CD1c-positive myeloid dendritic cell (primary cell): Measurements from ENCODE around the gene SFTPB.
"Not testable (repeated sequence)": the region's sequence is repeated elsewhere in the genome, so short reads cannot be mapped to it uniquely, and the experiment has no call there.

Experiments used
- DNase-seq: peaks from one replicate; pipeline ENCODE4 v3.0.0-alpha.2; 2016; ENCODE audit errors: extremely low spot score

Gene SFTPB

DNA sequence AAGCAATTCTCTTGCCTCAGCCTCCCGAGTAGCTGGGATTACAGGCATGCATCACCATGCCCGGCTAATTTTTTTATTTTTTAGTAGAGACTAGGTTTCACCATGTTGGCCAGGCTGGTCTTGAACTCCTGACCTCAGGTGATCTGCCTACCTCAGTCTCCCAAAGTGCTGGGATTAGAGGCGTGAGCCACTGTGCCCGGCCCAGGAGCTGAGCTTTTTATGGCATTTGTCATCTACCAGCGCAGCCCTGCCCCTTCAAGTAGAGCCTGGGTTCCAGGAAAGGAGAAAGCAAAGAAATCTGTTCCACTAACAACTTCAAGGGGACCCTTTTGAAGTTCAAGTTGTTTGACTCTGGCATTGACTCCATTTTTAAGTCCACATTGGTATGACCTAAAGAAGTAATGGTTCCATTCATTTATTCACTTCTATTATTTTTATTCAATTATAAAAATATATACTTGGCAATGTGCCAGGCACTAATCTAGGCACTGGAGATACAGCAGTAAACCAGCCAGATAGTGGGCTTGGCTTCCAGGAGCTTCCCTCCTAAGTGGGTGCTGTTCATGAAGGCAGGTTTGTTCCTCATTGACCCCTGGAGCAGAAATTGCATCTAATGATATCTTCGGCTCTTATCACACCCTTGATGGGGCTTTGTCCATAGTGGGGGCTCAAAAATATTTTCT, 8.0 kb upstream of the SFTPB start:
- no peak for DNase-seq

DNA sequence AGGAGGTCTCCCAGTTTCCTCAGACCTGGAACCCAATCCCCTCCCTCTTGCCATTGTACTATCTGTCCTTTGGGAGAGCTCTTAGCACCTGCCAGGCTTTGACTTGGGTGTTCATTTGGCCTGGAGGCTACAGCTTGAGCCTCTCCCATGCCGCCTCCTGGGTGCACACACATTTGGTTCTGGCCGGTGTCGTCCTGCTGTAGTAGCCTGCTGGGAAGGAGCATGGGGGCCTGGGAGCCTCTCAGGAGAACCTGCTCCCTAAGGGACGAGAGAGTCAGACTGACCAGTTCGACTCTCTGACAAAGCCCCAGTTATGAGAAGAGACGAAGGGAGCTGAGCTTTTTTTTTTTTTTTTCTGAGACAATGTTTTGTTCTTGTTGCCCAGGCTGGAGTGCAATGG, 7.4 kb upstream of the SFTPB start:
- DNase-seq = no peak

DNA sequence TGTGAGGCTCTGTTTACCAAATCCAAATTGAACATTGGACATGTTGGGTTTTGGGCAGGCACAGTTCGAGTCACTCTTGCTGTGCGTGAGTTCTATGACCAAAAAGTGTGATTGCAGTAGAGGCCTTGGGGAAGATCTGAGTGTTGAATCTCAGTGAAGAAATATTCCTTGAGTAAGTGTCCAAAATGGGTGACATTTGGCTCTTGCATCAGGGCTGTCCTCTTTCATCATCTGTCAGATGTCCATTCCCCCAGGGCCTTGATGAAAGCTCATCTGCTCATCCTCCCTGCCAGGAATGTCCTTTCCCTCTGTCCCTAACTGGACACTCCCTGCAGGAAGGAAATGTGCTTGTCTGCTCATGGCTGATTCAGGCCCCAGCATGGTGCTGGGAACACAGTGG, 6.4 kb upstream of the SFTPB start:
- DNase-seq = peak; percentile 43

DNA sequence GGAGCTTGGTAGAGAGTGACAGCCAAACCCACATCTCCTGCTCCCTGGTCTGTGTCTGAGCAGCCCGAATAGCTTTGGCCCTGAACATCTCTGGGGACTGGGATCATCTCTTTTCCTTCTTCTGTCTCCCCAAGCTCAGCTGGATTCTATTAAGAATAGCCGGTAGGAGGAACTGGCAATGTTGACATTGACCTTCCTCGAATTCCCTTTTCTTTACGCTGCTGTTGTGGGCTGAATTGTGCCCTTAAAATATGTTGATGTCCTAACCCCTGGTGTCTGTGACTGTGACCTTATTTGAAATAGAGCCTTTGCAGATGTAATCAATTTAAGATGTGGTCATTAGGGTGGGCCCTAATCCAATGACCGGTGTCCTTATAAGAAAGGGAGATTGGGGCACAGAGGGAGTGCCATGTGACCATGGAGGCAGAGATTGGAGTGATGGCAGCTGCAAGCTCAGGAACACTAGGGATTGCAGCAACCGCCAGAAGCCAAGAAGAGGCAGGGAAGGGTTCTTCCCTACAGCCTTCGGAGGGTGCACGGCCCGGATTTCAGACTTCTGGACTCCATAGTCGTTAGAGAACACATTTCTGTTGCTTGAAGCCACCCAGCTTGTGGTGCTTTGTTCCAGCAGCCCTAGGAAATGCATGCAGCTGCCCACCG, 5.8 kb upstream of the SFTPB start:
- peak; percentile 46 for DNase-seq

DNA sequence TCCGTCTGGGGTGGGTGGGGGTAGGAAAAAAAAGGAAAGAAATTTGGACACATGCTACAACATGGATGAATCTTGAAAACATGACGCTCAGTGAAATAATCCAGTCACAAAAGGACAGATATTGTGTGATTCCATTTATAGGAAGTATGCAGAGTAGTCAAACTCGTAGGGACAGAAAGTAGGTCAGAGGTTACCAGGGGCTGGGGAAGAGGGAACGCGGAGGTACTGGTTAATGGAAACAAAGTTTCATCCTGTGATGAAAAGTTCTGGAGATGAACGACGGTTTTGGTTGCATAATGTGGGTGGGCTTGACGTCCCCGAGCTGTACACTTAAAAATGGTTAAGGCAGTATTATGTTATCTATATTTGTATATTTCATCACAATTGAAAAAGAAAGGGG, 4.5 kb upstream of the SFTPB start:
- DNase-seq = peak; percentile 63

DNA sequence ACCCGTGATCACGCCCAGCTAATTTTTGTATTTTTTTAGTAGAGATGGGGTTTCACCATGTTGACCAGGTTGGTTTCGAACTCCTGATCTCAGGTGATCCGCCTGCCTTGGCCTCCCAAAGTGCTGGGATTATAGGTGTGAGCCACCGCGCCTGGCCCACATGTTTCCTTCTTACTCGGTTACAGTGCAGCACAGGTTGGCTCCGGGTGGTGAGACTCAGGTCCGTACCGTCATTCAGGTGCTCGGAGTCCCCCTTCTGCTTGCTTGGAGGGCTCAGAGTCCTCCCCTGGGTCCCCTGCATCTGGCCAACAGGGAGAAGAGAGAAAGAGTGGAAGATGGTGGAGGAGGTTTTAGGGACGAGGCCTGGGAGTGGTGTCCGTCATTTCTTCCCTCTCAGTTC, 2.4 kb upstream of the SFTPB start:
- DNase-seq = not testable (repeated sequence)

DNA sequence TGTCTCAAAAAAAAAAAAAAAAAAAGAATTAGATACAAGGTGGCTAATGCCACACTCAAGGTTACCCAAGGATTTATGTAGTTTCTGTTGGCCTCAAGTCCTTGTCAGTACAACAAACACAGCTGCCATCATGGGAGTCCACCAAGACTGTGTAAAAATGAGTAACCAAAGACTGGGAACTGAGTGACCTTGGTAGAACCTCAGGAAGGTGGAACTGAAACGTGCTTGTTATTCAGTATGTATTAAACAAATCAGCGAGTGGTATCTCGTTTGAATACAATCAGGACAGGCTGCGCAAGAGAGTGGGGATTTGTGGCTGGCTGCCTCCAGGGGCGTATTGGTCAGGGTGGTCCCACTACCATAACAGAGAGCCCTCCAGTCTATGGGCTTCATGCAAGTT, 1.6 kb upstream of the SFTPB start:
- DNase-seq = peak; percentile 78

DNA sequence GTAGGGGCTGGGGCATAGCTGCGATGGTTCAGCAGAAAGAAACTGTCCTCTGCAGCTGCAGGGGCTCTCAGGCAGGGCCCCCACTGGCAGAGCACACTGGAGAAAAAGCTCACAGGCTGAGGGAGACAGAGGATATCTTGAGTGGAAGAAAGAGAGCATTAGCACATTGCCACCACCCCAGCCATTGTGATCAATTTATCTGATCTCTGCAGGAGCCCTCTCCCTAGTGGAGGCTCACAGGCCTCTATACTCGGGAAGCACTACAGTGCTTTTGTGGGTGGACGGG, 801 bp upstream of the SFTPB start:
- no peak for DNase-seq

DNA sequence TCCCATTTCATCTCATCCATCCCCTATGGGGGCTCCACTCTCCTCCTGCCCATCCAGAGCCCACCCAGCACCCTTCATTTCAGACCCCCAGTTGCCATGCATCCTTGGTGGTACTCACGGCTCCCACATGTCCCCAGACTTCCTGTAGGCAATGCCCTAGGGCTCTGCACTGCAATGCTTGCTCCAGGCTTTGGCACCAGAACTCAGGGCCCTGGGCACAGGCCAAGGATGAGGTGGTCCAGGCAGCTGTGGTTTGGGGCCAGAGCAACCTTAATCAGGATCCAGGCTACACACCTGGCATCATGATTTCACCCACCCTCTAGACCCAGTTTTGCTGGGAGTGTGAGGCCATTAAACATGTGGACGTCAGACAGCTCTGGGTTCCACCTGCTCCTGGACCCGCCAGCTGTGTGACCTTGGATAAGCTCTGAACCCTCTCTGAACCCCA, 414 bp downstream of the SFTPB start:
- no peak for DNase-seq

DNA sequence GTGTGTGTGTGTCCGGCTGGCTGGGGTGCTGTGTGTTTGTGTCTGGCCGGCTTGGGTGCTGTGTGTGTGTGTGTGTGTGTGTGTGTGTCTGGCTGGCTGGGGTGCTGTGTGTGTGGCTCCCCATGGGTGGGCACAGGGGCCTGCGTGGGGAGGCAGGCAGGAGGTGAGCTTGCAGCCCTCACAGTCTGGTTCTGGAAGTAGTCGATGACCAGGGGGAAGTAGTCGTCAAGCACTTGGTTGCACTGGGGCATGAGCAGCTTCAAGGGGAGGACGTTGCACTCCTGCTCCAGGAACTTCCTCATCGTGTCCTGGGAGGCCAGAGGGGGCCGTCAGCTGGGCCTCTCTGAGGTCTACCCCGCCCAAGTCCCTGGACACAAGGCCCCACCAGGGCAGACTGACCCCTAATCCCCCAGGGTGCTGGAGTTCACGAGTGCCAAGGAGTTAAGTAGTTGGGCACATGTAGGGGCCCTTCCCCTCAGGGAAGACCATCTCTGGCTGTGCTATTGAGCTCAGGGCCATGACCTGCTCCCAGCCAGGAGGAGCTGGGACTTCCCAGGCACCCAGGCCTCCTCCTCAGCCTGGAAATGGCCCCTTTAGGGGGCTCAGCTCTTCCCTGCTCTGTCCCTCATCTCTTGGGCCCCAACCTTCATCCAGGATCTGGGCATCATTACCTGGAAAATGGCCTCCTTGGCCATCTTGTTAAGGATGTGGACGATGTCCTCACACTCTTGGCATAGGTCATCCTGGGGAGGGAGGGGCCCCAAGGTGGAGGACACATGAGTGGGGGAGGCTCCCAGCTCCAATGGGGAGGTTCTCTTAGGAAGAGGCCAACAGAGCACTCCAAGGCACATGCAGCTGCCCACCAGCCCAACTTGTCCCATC, 1.3 kb downstream of the SFTPB start:
- DNase-seq = peak; percentile 55

DNA sequence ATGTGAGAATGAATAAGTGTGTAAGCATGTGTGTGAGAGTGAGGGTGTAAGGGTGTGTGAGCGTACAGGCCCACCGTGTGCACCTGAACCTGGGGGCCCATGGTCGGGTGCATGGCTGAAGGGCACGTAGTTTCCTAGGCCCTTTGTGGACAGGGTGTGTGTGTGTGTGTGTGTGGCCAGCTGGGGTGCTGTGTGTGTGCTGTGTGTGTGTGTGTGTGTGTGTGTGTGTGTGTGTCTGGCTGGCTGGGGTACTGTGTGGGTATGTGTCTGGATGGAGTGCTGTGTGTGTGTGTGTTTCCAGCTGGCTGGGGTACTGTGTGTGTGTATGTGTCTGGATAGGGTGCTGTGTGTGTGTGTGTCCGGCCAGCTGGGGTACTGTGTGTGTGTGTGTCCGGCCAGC, 2.0 kb downstream of the SFTPB start:
- DNase-seq = no peak

DNA sequence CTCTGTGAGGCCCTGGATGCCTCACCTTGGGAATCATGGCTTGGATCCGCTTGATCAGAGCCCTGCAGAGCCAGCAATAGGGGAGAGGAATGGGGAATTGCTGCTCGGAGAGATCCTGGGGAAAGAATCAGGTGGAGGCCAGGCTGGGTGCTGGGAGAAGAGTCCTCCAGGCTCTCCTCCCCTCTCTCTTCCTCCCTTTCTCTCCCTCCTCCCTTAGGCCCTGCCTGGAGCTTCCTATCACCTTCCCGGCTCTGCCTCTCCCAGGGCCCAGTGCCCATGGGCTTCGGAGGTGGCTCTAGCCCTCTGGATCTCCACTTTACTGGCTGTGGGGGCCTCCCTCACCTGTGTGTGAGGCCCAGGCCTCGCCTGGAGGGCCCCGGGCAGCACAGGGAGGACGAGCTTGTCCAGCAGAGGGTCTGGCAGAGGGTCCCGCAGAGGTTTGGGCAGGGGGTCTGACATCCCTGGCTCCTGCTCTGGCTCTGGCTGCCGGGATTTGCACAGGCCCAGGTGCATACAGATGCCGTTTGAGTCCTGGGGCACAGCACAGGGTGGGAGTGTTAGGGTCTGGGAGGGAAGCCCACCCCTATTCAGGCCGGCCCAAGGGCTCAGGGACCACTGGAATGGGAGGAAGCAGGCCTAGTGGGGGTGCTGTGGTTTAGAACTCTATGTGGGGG, 2.6 kb downstream of the SFTPB start:
- DNase-seq = no peak

DNA sequence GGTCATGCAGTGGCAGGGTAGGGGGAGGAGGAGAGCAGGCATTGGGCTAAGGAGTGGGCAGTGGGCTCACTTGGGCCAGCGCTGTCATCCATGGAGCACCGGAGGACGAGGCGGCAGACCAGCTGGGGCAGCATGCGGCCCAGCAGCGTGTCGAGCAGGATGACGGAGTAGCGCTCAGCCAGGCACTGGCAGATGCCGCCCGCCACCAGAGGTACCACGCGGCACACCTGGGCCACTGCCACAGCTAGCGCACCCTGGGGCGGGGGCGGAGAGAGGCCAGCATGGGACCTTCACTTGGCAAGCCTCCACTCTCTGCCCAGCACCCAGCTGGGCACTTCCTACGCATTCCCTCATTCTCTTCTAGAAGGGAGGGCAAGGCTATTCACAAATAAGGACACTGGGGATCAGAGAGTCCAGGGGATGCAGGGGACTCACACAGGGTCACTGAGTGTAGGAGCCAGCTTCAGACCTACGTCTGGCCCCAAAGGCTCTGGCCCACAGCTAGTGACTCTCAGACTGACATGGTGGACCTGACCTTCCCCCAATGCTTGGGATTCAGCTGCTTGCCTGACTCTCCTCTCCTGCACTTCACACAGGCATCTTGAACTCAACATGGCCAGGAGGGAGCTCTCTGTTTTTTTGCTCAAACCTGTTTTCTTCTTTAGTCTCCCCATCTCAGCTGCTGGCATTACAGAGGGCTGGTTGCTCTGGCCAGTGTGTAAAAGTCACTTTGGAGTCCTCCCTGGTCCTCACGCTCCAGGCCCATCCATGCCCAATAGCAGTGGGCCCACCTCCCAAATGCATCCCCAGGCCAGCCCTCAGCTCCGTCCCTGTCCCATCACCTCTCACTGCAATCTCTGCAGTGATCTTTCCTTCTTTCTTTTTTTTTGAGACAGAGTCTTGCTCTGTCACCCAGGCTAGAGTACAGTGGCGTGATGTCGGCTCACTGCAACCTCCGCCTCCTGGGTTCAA, 4.1 kb downstream of the SFTPB start:
- DNase-seq = no peak

DNA sequence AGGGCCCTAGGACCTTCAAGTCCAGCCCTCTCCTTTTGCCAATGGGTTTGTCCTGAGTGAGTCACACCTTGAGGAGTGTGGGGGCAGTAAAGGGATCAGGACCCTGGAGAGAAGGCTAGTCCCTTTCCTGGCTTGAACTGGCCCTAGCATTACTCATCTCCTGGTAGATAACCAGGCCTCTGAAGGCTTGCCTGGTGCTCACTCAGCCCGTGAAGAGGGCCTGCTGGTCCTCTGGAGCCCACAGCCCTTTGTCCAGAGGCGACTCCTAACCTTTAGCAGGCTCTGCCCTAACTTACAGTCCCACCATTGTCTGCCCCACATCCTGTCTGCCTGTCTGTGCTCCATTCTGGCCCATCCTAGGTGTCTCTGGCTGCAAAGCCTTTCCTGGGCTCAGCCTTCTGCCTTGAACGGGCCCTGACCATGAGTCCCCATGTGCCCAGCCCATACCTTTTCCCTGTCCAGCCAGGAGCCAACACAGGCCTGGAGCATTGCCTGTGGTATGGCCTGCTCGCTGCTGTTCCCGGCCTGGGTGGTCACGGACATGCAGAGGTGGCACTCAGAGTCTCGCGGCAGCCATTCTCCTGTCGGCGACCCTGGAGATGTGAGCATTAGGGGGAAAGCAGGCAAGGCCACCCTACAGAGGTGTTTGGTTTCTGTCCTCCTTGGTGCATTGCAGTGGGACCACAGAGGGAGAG, 5.0 kb downstream of the SFTPB start:
- no peak for DNase-seq

DNA sequence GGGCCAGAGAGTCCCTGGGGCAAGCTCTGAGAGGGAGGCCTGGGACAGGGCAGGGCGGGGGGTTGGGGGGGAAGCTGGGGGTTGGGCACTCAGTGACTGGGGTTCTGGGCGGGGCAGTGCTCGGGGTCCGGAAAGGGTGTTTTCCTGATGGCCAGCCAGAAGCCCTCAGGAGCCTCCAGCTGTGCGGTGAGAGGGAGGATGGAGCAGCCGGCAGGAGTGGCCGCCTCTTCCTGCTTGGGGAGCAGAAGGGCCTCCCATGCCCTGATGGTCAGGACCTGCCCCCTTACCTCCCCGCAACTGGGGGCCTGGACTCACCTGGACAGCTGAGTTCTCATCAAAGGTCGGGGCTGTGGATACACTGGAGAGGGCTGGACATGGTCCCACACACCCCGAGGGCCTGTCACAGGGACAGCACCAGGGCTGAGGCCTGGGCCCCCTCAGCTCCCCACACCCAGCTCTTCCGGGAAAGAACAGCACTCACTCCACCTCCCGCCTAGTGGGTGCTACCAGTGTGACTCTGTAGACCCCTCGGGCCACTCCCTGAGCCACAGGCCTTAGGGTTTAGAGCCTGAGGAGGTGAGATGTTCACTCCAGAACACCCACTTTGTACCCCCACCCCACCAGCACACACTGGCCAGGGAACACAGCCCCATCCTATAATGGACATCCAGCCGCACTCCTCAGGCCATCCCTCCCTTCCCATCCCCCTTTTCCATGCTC, 6.7 kb downstream of the SFTPB start:
- DNase-seq = no peak

DNA sequence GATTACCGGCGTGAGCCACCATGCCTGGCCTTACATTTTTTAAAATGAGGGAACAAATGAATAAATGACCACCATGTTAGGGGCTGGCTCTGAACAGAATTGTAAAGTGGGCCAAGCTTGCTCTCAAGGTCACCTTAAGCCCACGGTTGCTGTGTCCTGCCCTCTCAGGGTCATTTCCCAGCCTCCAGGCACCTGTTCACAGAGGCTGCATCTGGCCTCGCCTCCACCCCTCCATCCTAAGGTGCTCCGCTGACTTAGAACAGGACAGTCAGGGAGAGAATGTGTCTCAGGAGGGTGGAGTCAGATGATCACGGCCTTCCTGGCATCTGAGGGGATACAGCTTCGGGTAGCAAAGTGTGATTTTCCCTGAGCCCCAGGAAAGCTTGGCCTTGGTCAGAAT, 7.3 kb downstream of the SFTPB start:
- DNase-seq = no peak

DNA sequence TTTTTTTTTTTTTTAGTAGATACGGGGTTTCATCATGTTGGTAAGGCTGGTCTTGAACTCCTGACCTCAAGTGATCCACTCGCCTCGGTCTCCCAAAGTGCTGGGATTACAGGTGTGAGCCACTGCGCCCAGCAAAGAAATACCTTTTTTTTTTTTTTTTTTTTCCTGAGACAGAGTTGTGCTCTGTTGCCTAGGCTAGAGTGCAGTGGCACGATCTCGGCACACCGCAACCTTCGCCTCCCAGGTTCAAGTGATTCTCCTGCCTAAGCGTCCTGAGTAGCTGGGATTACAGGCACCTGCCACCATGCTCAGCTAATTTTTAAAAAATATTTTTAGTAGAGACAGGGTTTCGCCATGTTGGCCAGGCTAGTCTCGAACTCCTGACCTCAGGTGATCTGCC, 7.7 kb downstream of the SFTPB start:
- not testable (repeated sequence) for DNase-seq

DNA sequence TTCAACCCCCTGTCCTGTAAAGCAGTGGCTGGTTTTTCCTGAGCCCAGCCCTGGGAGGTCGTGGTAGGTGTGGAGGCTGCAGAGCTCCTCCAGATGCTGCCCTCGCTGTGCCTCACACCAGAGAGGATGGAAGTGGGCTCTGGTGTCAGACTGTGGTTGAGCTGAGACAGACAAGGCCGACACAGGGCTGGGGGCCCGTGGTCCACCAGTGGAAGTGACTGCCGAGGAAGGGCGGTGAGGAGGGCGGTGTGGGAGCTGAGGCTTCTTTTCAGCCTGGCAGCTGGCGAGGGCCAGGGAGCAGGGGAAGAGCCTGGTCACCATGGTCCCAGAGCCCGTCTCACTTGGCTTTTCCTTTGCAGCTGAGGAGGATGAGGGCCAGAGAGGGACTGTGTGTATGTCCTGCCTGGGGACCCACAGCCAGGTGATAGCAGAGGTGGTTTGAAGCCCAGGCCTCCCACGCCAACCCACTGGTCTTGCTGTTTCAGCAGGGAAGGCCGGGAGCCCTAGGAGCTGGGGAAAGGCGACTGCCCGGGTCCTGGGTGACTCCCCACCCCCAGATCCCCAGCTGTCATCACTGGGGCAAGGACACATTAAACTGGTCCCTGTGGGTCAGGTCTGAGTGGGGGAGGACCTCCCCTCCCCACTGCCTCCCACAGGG, 8.5 kb downstream of the SFTPB start:
- no peak for DNase-seq

DNA sequence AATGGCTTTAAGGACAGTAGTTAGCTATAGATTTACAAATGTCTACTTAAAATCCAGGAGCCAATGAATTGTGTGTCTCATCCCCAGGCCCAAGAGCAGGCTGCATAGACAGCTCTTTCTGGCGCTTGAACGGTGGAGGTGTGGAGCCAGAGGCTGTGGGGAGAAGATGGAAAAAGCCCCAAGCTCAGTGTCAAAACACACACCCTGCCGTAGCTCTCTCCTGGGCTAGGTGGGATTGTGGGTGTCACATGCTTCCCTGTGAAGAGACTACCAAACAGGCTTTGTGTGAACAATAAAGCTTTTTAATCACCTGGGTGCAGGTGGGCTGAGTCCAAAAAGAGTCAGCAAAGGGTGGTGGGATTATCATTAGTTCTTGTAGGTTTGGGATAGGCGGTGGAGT, 10.6 kb downstream of the SFTPB start:
- DNase-seq = not testable (repeated sequence)
